ENCODE measurements around the gene MARCHF9.

- TF ChIP-seq POLR2A (IDR thresholded peaks at IDR 0.05; ENCODE audit: borderline replicate concordance, extremely low read depth, insufficient read depth, insufficient read length) (no peak), YY1 (IDR thresholded peaks at IDR 0.05; ENCODE audit: extremely low read depth, insufficient replicate concordance, low read depth, low read length) (no peak), POLR2AphosphoS5 (IDR thresholded peaks at IDR 0.05; ENCODE audit: low read depth, low read length) (no peak), EGR1 (IDR thresholded peaks at IDR 0.05; ENCODE audit: low read depth) (no peak), EZH2 (IDR thresholded peaks at IDR 0.05) (no peak), ATF3 (IDR thresholded peaks at IDR 0.05) (no peak), EZH2phosphoT487 (IDR thresholded peaks at IDR 0.05; ENCODE audit: borderline replicate concordance) (no peak), SIN3A (IDR thresholded peaks at IDR 0.05; ENCODE audit: low read depth) (no peak), SP1 (IDR thresholded peaks at IDR 0.05; ENCODE audit: low read depth) (no peak), SRF (IDR thresholded peaks at IDR 0.05; ENCODE audit: low read depth) (no peak), JUND (IDR thresholded peaks at IDR 0.05) (no peak)
- TF ChIP-seq, protein P1, sequence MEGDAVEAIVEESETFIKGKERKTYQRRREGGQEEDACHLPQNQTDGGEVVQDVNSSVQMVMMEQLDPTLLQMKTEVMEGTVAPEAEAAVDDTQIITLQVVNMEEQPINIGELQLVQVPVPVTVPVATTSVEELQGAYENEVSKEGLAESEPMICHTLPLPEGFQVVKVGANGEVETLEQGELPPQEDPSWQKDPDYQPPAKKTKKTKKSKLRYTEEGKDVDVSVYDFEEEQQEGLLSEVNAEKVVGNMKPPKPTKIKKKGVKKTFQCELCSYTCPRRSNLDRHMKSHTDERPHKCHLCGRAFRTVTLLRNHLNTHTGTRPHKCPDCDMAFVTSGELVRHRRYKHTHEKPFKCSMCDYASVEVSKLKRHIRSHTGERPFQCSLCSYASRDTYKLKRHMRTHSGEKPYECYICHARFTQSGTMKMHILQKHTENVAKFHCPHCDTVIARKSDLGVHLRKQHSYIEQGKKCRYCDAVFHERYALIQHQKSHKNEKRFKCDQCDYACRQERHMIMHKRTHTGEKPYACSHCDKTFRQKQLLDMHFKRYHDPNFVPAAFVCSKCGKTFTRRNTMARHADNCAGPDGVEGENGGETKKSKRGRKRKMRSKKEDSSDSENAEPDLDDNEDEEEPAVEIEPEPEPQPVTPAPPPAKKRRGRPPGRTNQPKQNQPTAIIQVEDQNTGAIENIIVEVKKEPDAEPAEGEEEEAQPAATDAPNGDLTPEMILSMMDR (IDR thresholded peaks at IDR 0.05 in 2 of 3, conservative IDR thresholded peaks at IDR 0.05 in 1 of 3; ENCODE audit: borderline replicate concordance in 1 of 3, insufficient read depth in 1 of 3, low read depth in 2 of 3, low read length in 2 of 3): no peak
These were observed 38.6 kb upstream of the MARCHF9 start for GRCh38 chr12:57716305-57716704.

Data from HCT116 (cell line).